GM19023 (cell line): ENCODE data around the gene TTLL11.
A peak's percentile ranks its signal among the peaks of the same experiment; 100 is the strongest.

Experiments
- ATAC-seq: cut with Tn5 transposase; IDR thresholded peaks from one replicate; pipeline ENCODE4 v1.9.1; 2021; ENCODE audit warnings: mild to moderate bottlenecking, moderate library complexity; ENCODE audit not compliant: unreplicated experiment

Gene TTLL11

GRCh38 chr9:121979736-121980135, 113.4 kb downstream of the TTLL11 start:
- ATAC-seq: no peak

GRCh38 chr9:121976751-121977150, 116.4 kb downstream of the TTLL11 start:
- ATAC-seq: no peak

GRCh38 chr9:121975801-121976277, 117.3 kb downstream of the TTLL11 start:
- no peak for ATAC-seq

GRCh38 chr9:121974421-121974820, 118.7 kb downstream of the TTLL11 start:
- no peak for ATAC-seq

GRCh38 chr9:121972501-121972981, 120.6 kb downstream of the TTLL11 start:
- peak; percentile 66 for ATAC-seq

- ATAC-seq: no peak
Measured at GRCh38 chr9:121968056-121968455, 125.1 kb downstream of the TTLL11 start.

- ATAC-seq: no peak
Measured at GRCh38 chr9:121966706-121967105, 126.4 kb downstream of the TTLL11 start.

GRCh38 chr9:121963528-121963995, 129.5 kb downstream of the TTLL11 start:
- ATAC-seq: no peak

GRCh38 chr9:121962421-121962820, 130.7 kb downstream of the TTLL11 start:
- no peak for ATAC-seq

GRCh38 chr9:121960665-121961064, 132.4 kb downstream of the TTLL11 start:
- no peak for ATAC-seq

- no peak for ATAC-seq
Measured at GRCh38 chr9:121958530-121958929, 134.6 kb downstream of the TTLL11 start.

- no peak for ATAC-seq
Measured at GRCh38 chr9:121956808-121957207, 136.3 kb downstream of the TTLL11 start.

GRCh38 chr9:121955649-121956048, 137.5 kb downstream of the TTLL11 start:
- ATAC-seq: no peak

- ATAC-seq: no peak
Measured at GRCh38 chr9:121954477-121955140, 138.5 kb downstream of the TTLL11 start.

- ATAC-seq: no peak
Measured at GRCh38 chr9:121952611-121953010, 140.5 kb downstream of the TTLL11 start.

GRCh38 chr9:121950866-121951265, 142.2 kb downstream of the TTLL11 start:
- no peak for ATAC-seq

GRCh38 chr9:121950441-121950840, 142.7 kb downstream of the TTLL11 start:
- ATAC-seq: no peak

GRCh38 chr9:121949766-121950165, 143.3 kb downstream of the TTLL11 start:
- no peak for ATAC-seq

GRCh38 chr9:121949364-121949763, 143.7 kb downstream of the TTLL11 start:
- no peak for ATAC-seq

- no peak for ATAC-seq
Measured at GRCh38 chr9:121947775-121948174, 145.3 kb downstream of the TTLL11 start.

GRCh38 chr9:121946465-121946864, 146.6 kb downstream of the TTLL11 start:
- no peak for ATAC-seq

GRCh38 chr9:121945849-121946248, 147.3 kb downstream of the TTLL11 start:
- ATAC-seq: no peak

GRCh38 chr9:121945281-121945680, 147.8 kb downstream of the TTLL11 start:
- no peak for ATAC-seq
